Psoas muscle (tissue), 8 donors: ENCODE results near the gene ACBD7. TPM values are rescaled to one million over a fixed set of nuclear protein-coding genes. Genes with fewer than 3 reads are reported as not detected.

Experiments used
- ATAC-seq, 4 donors: fragments of 200-7000 bp; cut with Tn5 transposase; one replicate each; pipeline ENCODE4 v1.9.1; 2020; ENCODE audit warnings: moderate library complexity in 3 of 4, mild to moderate bottlenecking in 2 of 4
- DNase-seq, 2 donors: peaks; one replicate each; pipeline ENCODE4 v3.0.0-alpha.2; 2020
- H3K27ac ChIP-seq: fragments of 200-600 bp; one replicate; pipeline ENCODE4 v1.8.0; 2022
- H3K27me3 ChIP-seq, 3 donors: fragments of 200-600 bp in 1 of 3; one replicate each; pipeline versions ENCODE4 v1.6.1 to v1.8.0; 2013 to 2022; ENCODE audit warnings: low read length in 2 of 3, mild to moderate bottlenecking in 2 of 3, moderate library complexity in 1 of 3; ENCODE audit not compliant: insufficient read depth in 3 of 3
- H3K36me3 ChIP-seq, 2 donors: fragments of 200-600 bp in 1 of 2; one replicate each; pipeline versions ENCODE4 v1.6.1 to v1.8.0; 2013 to 2022; ENCODE audit warnings: low read depth in 1 of 2, mild to moderate bottlenecking in 1 of 2, moderate library complexity in 1 of 2; ENCODE audit not compliant: insufficient read depth in 1 of 2
- H3K4me1 ChIP-seq: fragments of 200-600 bp; one replicate; pipeline ENCODE4 v1.8.0; 2022
- H3K4me3 ChIP-seq: fragments of 200-600 bp; one replicate; pipeline ENCODE4 v1.8.0; 2022; ENCODE audit warnings: mild to moderate bottlenecking
- H3K9me3 ChIP-seq: fragments of 200-600 bp; one replicate; pipeline ENCODE4 v1.8.0; 2022
- WGBS, 3 donors: extraction: QIAGEN DNeasy Blood & Tissue Kit; methylation state at CpG; one replicate each; pipeline versions ENCODE4 v1.1.6 to v1.1.7; 2013; 5-methylcytosine and 5-hydroxymethylcytosine counted together
- intact Hi-C, 2 donors: fragments of 100-400 bp; cut with DNase I; formaldehyde crosslinking; loops; one replicate each; pipeline versions ENCODE4 v1.11.0 to v1.14.2; 2022
- polyA plus RNA-seq, 3 donors: library from polyadenylated mRNA; stranded (reverse); fragments of 200-250 nt; gene quantifications; one replicate each; pipeline ENCODE4 v1.2.3, GENCODE V29; 2013
- total RNA-seq, 4 donors: library from RNA; stranded (reverse); fragmentation: NEBNext Ultra II Directional in 2 of 4; extraction: Animal tissue kit (Norgen Biotek cat#: 25700) in 2 of 4; gene quantifications; one replicate each; pipeline versions ENCODE4 v1.2.1 to v1.2.4, GENCODE V29; 2021 to 2023
- TF ChIP-seq, protein P1 (sequence below): fragments of 200-600 bp; IDR thresholded peaks from one replicate; pipeline ENCODE4 v1.8.0; 2022; ENCODE audit warnings: antibody characterized with exemption
- donor health status: healthy with polysubstance abuse.
- donor health status: DM: no; HTN: no; CAD: no; lungs with moderate emphysema.
- donor health status: Bipolar disorder and iron deficiency.
- donor health status: healthy.
- donor health status: DM: yes; HTN: yes; CAD: no.
- donor health status: DM: no; HTN: no; CAD: no.
- donor health status: DM: no; HTN: no; CAD: no.
- donor health status: DM: yes; HTN: yes; CAD: no.

Gene ACBD7
- total and polyA plus RNA-seq, 7 donors, result 0.06 TPM; not detected in 6

DNA sequence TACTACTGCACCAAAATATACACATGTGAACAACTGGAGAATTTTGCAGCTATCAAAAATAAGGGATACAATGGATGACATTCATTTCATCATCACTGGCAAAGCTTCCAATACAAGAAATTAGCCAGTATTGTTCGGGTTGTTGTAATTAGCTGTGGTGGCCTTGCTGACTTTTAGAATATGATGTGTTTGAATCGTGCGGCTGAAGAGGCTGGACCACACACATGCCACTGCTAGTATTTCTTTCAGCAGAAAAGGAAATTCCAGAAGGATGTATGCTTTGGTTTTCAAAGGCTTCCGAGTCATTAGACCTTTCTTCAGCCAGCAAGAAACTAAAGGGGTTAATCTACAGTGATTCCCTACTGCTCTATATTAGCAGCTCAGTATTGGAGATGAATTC, 25.2 kb upstream of the ACBD7 start:
- H3K36me3 ChIP-seq, result peaks cover 2 to 65% of the 10 kb centered on the region in 2 donors
- no peak overlapping the region for H3K4me3 ChIP-seq
- TF ChIP-seq, protein P1, sequence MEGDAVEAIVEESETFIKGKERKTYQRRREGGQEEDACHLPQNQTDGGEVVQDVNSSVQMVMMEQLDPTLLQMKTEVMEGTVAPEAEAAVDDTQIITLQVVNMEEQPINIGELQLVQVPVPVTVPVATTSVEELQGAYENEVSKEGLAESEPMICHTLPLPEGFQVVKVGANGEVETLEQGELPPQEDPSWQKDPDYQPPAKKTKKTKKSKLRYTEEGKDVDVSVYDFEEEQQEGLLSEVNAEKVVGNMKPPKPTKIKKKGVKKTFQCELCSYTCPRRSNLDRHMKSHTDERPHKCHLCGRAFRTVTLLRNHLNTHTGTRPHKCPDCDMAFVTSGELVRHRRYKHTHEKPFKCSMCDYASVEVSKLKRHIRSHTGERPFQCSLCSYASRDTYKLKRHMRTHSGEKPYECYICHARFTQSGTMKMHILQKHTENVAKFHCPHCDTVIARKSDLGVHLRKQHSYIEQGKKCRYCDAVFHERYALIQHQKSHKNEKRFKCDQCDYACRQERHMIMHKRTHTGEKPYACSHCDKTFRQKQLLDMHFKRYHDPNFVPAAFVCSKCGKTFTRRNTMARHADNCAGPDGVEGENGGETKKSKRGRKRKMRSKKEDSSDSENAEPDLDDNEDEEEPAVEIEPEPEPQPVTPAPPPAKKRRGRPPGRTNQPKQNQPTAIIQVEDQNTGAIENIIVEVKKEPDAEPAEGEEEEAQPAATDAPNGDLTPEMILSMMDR, result no peak
- whole genome bisulfite sequencing, 3 donors, result 89 to 94% (median 90%) methylated on average over 4 of the region's 4 CpGs
- H3K4me1 ChIP-seq, result no peaks in the 10 kb centered on the region
- H3K9me3 ChIP-seq, result no peaks in the 10 kb centered on the region
- ATAC-seq (no peak), DNase-seq (no peak)
- H3K27ac ChIP-seq, result no peak overlapping the region
- H3K27me3 ChIP-seq, result no peaks in the 10 kb centered on the region
- intact Hi-C loops, result no loop called here

DNA sequence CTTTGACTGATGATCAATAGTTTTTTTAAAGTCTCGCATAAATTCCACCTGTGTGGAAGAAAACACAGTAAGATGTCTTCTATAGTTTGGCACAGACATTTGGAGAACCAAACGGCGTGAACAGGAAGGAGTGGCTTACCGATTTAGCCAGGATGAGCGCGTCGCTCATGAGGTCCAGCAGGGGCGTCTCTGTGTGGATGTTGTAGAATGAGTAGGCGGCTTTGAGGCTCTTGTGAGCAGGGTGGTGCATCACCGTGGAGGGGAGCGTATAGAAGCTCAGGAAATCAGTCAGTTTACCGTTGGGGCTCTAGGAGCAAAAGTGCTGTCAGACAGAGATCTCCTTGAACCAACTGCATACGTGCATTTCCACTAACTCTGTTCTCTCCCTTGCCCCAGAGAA, 24.1 kb upstream of the ACBD7 start:
- H3K9me3 ChIP-seq, result no peaks in the 10 kb centered on the region
- no peaks in the 10 kb centered on the region for H3K4me1 ChIP-seq
- no peak for DNase-seq
- no peak overlapping the region for H3K27ac ChIP-seq
- H3K36me3 ChIP-seq, result peaks cover 0 to 64% of the 10 kb centered on the region in 2 donors
- no peak for ATAC-seq
- TF ChIP-seq, protein P1, result no peak
- H3K4me3 ChIP-seq, result no peak overlapping the region
- H3K27me3 ChIP-seq, result no peaks in the 10 kb centered on the region
- intact Hi-C loops, result no loop called here
- WGBS, 3 donors, result 87 to 92% (median 90%) methylated on average over 13 of the region's 13 CpGs

DNA sequence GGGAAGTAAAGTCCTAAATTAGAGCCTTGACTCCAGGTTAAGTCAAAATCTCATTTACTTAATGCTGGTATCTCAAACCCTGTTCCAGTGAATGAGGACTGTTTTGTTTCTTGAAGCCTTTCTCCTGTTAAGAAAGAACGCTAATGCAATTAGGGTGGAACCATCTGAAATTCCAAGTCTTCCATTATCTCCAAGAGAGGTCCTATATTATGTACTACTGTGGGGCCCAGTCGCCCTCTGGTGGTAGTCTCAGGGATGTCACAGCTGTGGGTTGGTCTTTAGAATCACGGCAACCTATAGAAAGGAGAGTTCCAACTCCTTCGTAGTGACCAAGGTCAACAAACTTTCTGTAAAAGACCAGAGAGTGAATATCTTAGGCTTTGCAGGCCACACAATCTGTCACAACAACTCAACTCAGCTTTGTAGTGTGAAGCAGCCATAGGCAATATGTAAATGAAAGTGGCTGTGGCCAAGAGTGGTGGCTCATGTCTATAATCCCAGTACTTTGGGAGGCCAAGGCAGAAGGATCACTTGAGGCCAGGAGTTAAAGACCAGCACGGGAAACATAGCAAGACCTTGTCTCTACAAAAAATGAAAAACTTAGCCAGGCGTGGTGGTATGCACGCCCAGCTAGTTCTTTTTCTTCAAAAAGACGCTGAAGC, 17.9 kb upstream of the ACBD7 start:
- H3K27ac ChIP-seq, result no peak overlapping the region
- no peaks in the 10 kb centered on the region for H3K27me3 ChIP-seq
- TF ChIP-seq, protein P1, result peak; percentile 90
- H3K9me3 ChIP-seq, result no peaks in the 10 kb centered on the region
- intact Hi-C loops, result loop anchor here (10.0 kb wide), 1 partner anchor 602 kb away; no protein-coding TSS in a partner anchor
- 49 to 53% (median 52%) methylated on average over 8 of the region's 8 CpGs for WGBS, 3 donors
- no peak overlapping the region for H3K4me3 ChIP-seq
- H3K4me1 ChIP-seq, result no peaks in the 10 kb centered on the region
- peaks cover 6 to 96% of the 10 kb centered on the region in 2 donors for H3K36me3 ChIP-seq
- ATAC-seq, result peak; percentile 75 to 96 (median 85)
- DNase-seq, result peak; percentile 62 to 77

DNA sequence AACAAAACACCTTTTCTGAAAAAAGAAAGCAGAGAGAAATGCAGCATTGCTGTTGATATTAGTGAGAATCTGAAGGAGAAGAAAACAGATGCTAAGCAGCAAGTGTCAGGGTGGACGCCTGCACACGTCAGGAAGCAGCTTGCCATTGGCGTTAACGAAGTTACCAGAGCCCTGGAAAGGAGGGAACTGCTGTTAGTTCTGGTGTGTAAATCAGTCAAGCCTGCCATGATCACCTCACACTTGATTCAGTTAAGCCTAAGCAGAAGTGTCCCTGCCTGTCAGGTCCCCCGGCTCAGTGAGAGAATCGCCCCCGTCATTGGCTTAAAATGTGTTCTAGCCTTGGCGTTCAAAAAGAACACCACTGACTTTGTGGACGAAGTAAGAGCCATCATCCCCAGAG, 14.9 kb upstream of the ACBD7 start:
- no peak for ATAC-seq
- intact Hi-C loops, result loop anchor here (10.0 kb wide), 1 partner anchor 599 kb away; no protein-coding TSS in a partner anchor
- Histone ChIP-seq H3K4me1 (peaks cover 2% of the 10 kb centered on the region), H3K36me3 (peaks cover 6 to 80% of the 10 kb centered on the region in 2 donors), H3K9me3 (no peaks in the 10 kb centered on the region), H3K4me3 (no peak overlapping the region), H3K27ac (no peak overlapping the region), H3K27me3 (no peaks in the 10 kb centered on the region)
- 71 to 73% (median 72%) methylated on average over 9 of the region's 9 CpGs for WGBS, 3 donors
- TF ChIP-seq, protein P1, result no peak
- no peak for DNase-seq
